ENCODE results near the gene FHIT. TPM values are rescaled to one million over a fixed set of nuclear protein-coding genes. Genes with fewer than 3 reads are reported as not detected.

Gene FHIT
- total and polyA plus RNA-seq, 7 donors = 0.98 to 10.4 (median 4.0) TPM

DNA sequence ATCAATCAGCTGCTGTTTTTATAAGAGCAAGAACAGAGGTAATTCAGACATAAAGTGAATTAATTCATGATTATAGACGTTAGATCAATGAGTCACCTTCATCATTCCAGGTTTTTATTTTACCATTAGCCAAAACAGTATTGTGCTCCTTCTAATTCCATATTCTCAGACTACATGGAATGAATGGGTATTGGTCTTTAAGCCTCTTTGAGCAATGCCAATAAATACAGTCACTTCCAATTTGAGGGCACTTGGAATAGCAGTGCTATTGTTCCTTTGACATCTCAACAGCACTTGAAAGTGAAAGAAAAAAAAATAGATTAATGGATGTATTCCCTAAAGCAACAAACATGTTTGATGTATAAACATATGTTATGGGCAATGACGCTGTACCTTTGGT lies 1370.5 kb downstream of the FHIT start:
- no peak for ATAC-seq
- TF ChIP-seq, protein P1, sequence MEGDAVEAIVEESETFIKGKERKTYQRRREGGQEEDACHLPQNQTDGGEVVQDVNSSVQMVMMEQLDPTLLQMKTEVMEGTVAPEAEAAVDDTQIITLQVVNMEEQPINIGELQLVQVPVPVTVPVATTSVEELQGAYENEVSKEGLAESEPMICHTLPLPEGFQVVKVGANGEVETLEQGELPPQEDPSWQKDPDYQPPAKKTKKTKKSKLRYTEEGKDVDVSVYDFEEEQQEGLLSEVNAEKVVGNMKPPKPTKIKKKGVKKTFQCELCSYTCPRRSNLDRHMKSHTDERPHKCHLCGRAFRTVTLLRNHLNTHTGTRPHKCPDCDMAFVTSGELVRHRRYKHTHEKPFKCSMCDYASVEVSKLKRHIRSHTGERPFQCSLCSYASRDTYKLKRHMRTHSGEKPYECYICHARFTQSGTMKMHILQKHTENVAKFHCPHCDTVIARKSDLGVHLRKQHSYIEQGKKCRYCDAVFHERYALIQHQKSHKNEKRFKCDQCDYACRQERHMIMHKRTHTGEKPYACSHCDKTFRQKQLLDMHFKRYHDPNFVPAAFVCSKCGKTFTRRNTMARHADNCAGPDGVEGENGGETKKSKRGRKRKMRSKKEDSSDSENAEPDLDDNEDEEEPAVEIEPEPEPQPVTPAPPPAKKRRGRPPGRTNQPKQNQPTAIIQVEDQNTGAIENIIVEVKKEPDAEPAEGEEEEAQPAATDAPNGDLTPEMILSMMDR (IDR thresholded peaks at IDR 0.05) = no peak
- intact Hi-C loops (cut with DNase I) = no loop called here
- Histone ChIP-seq H3K9me3 (no peaks in the 10 kb centered on the region), H3K4me3 (no peak overlapping the region), H3K27me3 (ENCODE audit: insufficient read depth in 3 of 3, low read length in 2 of 3) (no peaks in the 10 kb centered on the region), H3K27ac (no peak overlapping the region), H3K4me1 (no peaks in the 10 kb centered on the region), H3K36me3 (ENCODE audit: insufficient read depth in 1 of 2, low read depth in 1 of 2) (no peaks in the 10 kb centered on the region)
- WGBS, 3 donors = 88 to 94% (median 89%) methylated on average over 2 of the region's 2 CpGs
- no peak for DNase-seq

DNA sequence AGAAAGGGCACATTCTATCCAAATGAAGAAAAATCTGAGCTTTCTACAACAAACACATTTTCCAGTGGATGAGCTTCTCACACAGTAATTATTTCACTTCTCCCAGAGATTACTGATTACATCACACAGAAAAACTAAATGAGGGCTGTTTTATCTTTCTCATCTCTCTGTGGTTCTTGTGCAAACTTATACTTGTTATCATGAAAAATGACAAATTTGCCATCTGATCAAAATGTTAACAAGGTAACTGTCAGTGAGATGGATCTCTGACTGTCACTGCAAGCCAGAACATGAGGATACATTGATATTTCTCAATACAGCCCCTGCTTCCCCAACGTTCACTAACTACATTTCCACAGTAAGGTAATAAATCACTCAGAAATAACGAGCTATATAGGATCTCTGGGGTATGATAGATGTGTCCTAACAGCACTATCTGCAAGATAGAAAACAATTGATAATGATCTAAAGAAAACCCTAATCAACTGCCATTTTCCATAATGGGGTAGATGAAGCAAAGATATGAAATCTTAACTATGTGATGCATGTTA lies 1372.1 kb downstream of the FHIT start:
- H3K4me3 ChIP-seq = no peak overlapping the region
- intact Hi-C loops (cut with DNase I) = no loop called here
- H3K27ac ChIP-seq = no peak overlapping the region
- WGBS, 3 donors = 47 to 60% (median 58%) methylated on average over 2 of the region's 2 CpGs
- H3K4me1 ChIP-seq = no peaks in the 10 kb centered on the region
- ATAC-seq (no peak), DNase-seq (no peak)
- no peaks in the 10 kb centered on the region for H3K27me3 ChIP-seq (ENCODE audit: insufficient read depth in 3 of 3, low read length in 2 of 3)
- H3K9me3 ChIP-seq = no peaks in the 10 kb centered on the region
- TF ChIP-seq, protein P1 (IDR thresholded peaks at IDR 0.05) = no peak
- no peaks in the 10 kb centered on the region for H3K36me3 ChIP-seq (ENCODE audit: insufficient read depth in 1 of 2, low read depth in 1 of 2)

DNA sequence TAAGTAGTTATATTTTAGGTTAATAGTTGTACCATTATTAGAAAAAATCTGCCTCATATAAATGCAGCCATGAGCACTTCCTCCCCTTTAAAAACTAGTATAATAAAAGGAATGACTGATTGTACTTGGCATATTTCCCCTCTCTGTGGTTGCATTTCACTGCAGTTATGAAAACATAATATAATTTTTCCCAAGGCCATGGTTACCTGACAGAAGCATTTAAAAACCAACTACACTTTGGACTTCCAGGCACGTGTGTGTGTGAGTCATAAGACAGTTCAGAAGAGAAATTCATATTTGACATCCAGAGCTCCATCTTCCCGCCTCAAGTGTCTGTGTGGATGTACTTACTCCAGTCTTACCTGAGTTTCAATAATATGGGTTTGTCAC lies 1373.2 kb downstream of the FHIT start:
- DNase-seq = no peak

DNA sequence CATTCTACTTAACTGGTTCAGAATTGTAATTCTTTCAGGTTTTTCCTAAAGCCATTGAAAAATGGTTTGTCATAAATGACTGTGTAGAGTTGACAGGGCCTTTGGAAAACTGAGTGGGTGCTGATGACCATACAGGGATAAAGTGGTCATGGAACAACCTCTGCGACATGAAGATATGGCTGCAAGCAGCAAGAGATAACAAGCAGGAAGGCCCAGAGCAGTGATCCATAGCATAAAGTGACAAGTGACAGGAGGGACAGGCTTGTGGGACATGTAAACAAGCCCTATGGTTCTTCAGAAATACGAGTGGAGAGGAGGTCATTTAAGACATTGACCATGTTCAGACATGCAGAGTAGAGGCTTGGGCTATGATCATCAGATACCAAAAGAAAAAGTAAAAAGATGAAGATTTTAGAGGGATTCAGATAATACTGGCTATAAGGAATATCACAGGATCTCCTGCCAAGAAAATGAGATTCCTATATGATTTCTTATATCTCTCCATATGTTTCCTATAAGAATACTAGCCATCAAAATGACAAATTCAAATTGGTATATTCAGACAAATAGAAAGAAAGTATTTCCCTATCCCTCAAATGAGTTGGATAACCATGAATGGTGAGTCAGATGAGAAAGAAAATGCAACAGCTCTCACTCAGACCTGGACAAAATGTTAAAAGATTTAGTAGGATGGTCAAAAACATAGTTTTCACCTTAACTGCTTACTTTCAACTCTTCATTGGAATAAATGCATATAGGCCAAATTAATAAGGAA lies 1373.8 kb downstream of the FHIT start:
- H3K4me1 ChIP-seq = no peaks in the 10 kb centered on the region
- no peak for ATAC-seq
- no peaks in the 10 kb centered on the region for H3K36me3 ChIP-seq (ENCODE audit: insufficient read depth in 1 of 2, low read depth in 1 of 2)
- no peak overlapping the region for H3K27ac ChIP-seq
- TF ChIP-seq, protein P1 (IDR thresholded peaks at IDR 0.05) = no peak
- H3K27me3 ChIP-seq (ENCODE audit: insufficient read depth in 3 of 3, low read length in 2 of 3) = no peaks in the 10 kb centered on the region
- WGBS, 3 donors = 89 to 91% (median 91%) methylated on average over 2 of the region's 2 CpGs
- no peak for DNase-seq
- intact Hi-C loops (cut with DNase I) = no loop called here
- no peaks in the 10 kb centered on the region for H3K9me3 ChIP-seq
- H3K4me3 ChIP-seq = no peak overlapping the region

More for the DNA sequence above, 1373.2 kb downstream of the FHIT start:
- WGBS, 3 donors = 84 to 91% (median 85%) methylated on average over 2 of the region's 2 CpGs
- no peak for ATAC-seq
- no peak overlapping the region for H3K27ac ChIP-seq
- H3K9me3 ChIP-seq = no peaks in the 10 kb centered on the region
- no peaks in the 10 kb centered on the region for H3K27me3 ChIP-seq (ENCODE audit: insufficient read depth in 3 of 3, low read length in 2 of 3)
- H3K36me3 ChIP-seq (ENCODE audit: insufficient read depth in 1 of 2, low read depth in 1 of 2) = no peaks in the 10 kb centered on the region
- intact Hi-C loops (cut with DNase I) = no loop called here
- H3K4me1 ChIP-seq = no peaks in the 10 kb centered on the region
- no peak overlapping the region for H3K4me3 ChIP-seq
- TF ChIP-seq, protein P1 (IDR thresholded peaks at IDR 0.05) = no peak

Data from psoas muscle (tissue), 8 donors.